Endothelial cell of umbilical vein (primary cell): ENCODE results near the gene OR6V1.

Source experiments
- CTCF ChIP-seq, 2 donors: IDR thresholded peaks; 1 replicate in 1 of 2; 2 replicates in 1 of 2; pipeline ENCODE4 v1.5.1; 2011; ENCODE audit warnings: low read length in 2 of 2, mild to moderate bottlenecking in 2 of 2, moderate library complexity in 2 of 2, control low read depth in 1 of 2, inconsistent platforms in 1 of 2, low read depth in 1 of 2; ENCODE audit not compliant: insufficient read depth in 1 of 2; ENCODE audit errors: extremely low read depth in 1 of 2
- EZH2 ChIP-seq: IDR thresholded peaks from 2 replicates; pipeline ENCODE4 v1.6.1; 2012; ENCODE audit warnings: borderline replicate concordance, low read depth, mild to moderate bottlenecking, moderate library complexity, low read length, inconsistent platforms; ENCODE audit not compliant: severe bottlenecking
- FOS ChIP-seq: IDR thresholded peaks from 2 replicates; pipeline ENCODE4 v1.6.1; 2011; ENCODE audit warnings: mild to moderate bottlenecking, low read length, moderate library complexity, borderline replicate concordance; ENCODE audit not compliant: insufficient read depth
- GATA2 ChIP-seq: IDR thresholded peaks from 2 replicates; pipeline ENCODE4 v1.7.0; 2011; ENCODE audit warnings: low read depth, mild to moderate bottlenecking, moderate library complexity, mixed read lengths, low read length; ENCODE audit not compliant: insufficient read length, insufficient read depth
- JUN ChIP-seq: IDR thresholded peaks from 2 replicates; pipeline ENCODE4 v1.6.1; 2011; ENCODE audit warnings: borderline replicate concordance, low read depth; ENCODE audit not compliant: insufficient read length, insufficient read depth
- MYC ChIP-seq: IDR thresholded peaks from one replicate; pipeline ENCODE4 v1.6.1; 2011; ENCODE audit warnings: mild to moderate bottlenecking, low read depth, low read length
- POLR2A ChIP-seq: IDR thresholded peaks from 2 replicates; pipeline ENCODE4 v1.6.1; 2012; ENCODE audit warnings: low read depth, mild to moderate bottlenecking, control low read depth, low read length
- POLR2AphosphoS5 ChIP-seq: IDR thresholded peaks from 2 replicates; pipeline ENCODE4 v1.6.1; 2012; ENCODE audit warnings: low read depth, mild to moderate bottlenecking, control low read depth, low read length, moderate library complexity; ENCODE audit not compliant: insufficient read depth
- TF ChIP-seq, protein P1 (sequence below): IDR thresholded peaks from 2 replicates; pipeline ENCODE4 v1.6.1; 2011; ENCODE audit not compliant: insufficient read depth, insufficient read length

- TF ChIP-seq CTCF (IDR thresholded peaks at IDR 0.05; ENCODE audit: extremely low read depth in 1 of 2, insufficient read depth in 1 of 2, low read depth in 1 of 2, low read length in 2 of 2) (no peak), EZH2 (no peak), GATA2 (no peak), POLR2A (no peak), POLR2AphosphoS5 (no peak), MYC (no peak), JUN (no peak), FOS (no peak)
- TF ChIP-seq, protein P1, sequence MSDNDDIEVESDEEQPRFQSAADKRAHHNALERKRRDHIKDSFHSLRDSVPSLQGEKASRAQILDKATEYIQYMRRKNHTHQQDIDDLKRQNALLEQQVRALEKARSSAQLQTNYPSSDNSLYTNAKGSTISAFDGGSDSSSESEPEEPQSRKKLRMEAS = no peak
These were observed 49.2 kb upstream of the OR6V1 start for GRCh38 chr7:143002898-143003297.
